Lung (tissue), 12 donors: ENCODE data around the gene ITGB8. TPM values are rescaled to one million over a fixed set of nuclear protein-coding genes. Genes with fewer than 3 reads are reported as not detected.
A peak's percentile ranks its signal among the peaks of the same experiment; 100 is the strongest.

Experiments
- ATAC-seq: fragments of 200-7000 bp; cut with Tn5 transposase; one replicate; pipeline ENCODE4 v1.9.1; 2020; ENCODE audit warnings: moderate number of reproducible peaks; ENCODE audit not compliant: insufficient read depth, low FRiP score
- DNase-seq, 3 donors: peaks; one replicate each; pipeline ENCODE4 v3.0.0-alpha.2; 2013 to 2017
- H3K27ac ChIP-seq, 2 donors: one replicate each; pipeline ENCODE4 v1.5.1; 2013; ENCODE audit warnings: mild to moderate bottlenecking in 2 of 2, moderate library complexity in 2 of 2, control low read depth in 1 of 2, inconsistent platforms in 1 of 2, low read depth in 1 of 2, low read length in 1 of 2
- H3K27me3 ChIP-seq, 3 donors: one replicate each; pipeline ENCODE4 v1.5.1; 2013; ENCODE audit warnings: low read length in 2 of 3; ENCODE audit not compliant: control insufficient read depth in 3 of 3, insufficient read depth in 3 of 3
- H3K36me3 ChIP-seq, 4 donors: one replicate each; pipeline ENCODE4 v1.5.1; 2013; ENCODE audit warnings: low read length in 4 of 4, mild to moderate bottlenecking in 1 of 4, moderate library complexity in 1 of 4; ENCODE audit not compliant: control insufficient read depth in 4 of 4, insufficient read depth in 4 of 4
- H3K4me1 ChIP-seq, 5 donors: one replicate each; pipeline ENCODE4 v1.5.1; 2013; ENCODE audit warnings: low read length in 5 of 5, mild to moderate bottlenecking in 2 of 5, moderate library complexity in 1 of 5; ENCODE audit not compliant: control insufficient read depth in 5 of 5, insufficient read depth in 5 of 5
- H3K4me3 ChIP-seq: one replicate; pipeline ENCODE4 v1.5.1; 2013; ENCODE audit warnings: mild to moderate bottlenecking, control low read depth, moderate library complexity
- H3K9ac ChIP-seq, 2 donors: one replicate each; pipeline ENCODE4 v1.5.1; 2013; ENCODE audit warnings: low read length in 2 of 2, control low read depth in 1 of 2; ENCODE audit not compliant: insufficient read depth in 1 of 2
- H3K9me3 ChIP-seq, 4 donors: one replicate each; pipeline ENCODE4 v1.5.1; 2013; ENCODE audit warnings: low read length in 3 of 4, mild to moderate bottlenecking in 1 of 4, moderate library complexity in 1 of 4; ENCODE audit not compliant: control insufficient read depth in 4 of 4, insufficient read depth in 3 of 4
- CTCF ChIP-seq: IDR thresholded peaks from 2 replicates; pipeline ENCODE4 v1.5.1; 2012; ENCODE audit warnings: mild to moderate bottlenecking; ENCODE audit errors: control extremely low read depth, extremely low read depth
- WGBS, 2 donors: extraction: QIAGEN DNeasy Blood & Tissue Kit; methylation state at CpG; one replicate each; pipeline ENCODE4 v1.1.7; 2013; 5-methylcytosine and 5-hydroxymethylcytosine counted together
- polyA plus RNA-seq, 2 donors: library from polyadenylated mRNA; stranded (reverse); fragments of 200-250 nt; gene quantifications; one replicate each; pipeline ENCODE4 v1.2.1, GENCODE V29; 2013
- total RNA-seq, 2 donors: library from RNA; depleted of rRNA in 1 of 2; stranded (reverse); fragments of >200 nt in 1 of 2; gene quantifications; one replicate each; pipeline ENCODE4 v1.2.1, GENCODE V29; 2014 to 2021
- donor health status: control.
- donor health status: control.
- donor health status: Bipolar disorder and iron deficiency.
- donor health status: healthy.
- donor health status: DM: yes; HTN: yes; CAD: no.

The ITGB8 gene
- total and polyA plus RNA-seq, 4 donors = 1.5 to 29.7 (median 15.2) TPM

- Histone ChIP-seq H3K9ac (no peak overlapping the region), H3K27me3 (no peaks in the 10 kb centered on the region), H3K27ac (no peak overlapping the region), H3K9me3 (no peaks in the 10 kb centered on the region), H3K36me3 (no peaks in the 10 kb centered on the region), H3K4me3 (no peak overlapping the region), H3K4me1 (peaks cover 0 to 4% (median 0%) of the 10 kb centered on the region in 5 donors)
- DNase-seq = no peak
- no peak for TF ChIP-seq CTCF
- no peak for ATAC-seq
- WGBS, 2 donors = 69 to 76% methylated on average over 2 of the region's 2 CpGs
Observed at GRCh38 chr7:20431146-20431545, 100.4 kb downstream of the ITGB8 start.

- Histone ChIP-seq H3K4me3 (no peak overlapping the region), H3K27ac (no peak overlapping the region), H3K36me3 (no peaks in the 10 kb centered on the region), H3K9ac (no peak overlapping the region), H3K9me3 (no peaks in the 10 kb centered on the region), H3K27me3 (no peaks in the 10 kb centered on the region), H3K4me1 (peaks cover 0 to 4% (median 0%) of the 10 kb centered on the region in 5 donors)
- no peak for TF ChIP-seq CTCF
- DNase-seq = no peak
- 85 to 90% methylated on average over 4 of the region's 4 CpGs for WGBS, 2 donors
- ATAC-seq = no peak
Observed at GRCh38 chr7:20432071-20432470, 101.4 kb downstream of the ITGB8 start.

GRCh38 chr7:20435305-20435704, 104.6 kb downstream of the ITGB8 start:
- WGBS, 2 donors = 62 to 85% methylated on average over 3 of the region's 3 CpGs
- TF ChIP-seq CTCF = no peak
- no peaks in the 10 kb centered on the region for H3K9me3 ChIP-seq
- no peaks in the 10 kb centered on the region for H3K36me3 ChIP-seq
- no peaks in the 10 kb centered on the region for H3K27me3 ChIP-seq
- H3K27ac ChIP-seq = no peak overlapping the region
- H3K9ac ChIP-seq = no peak overlapping the region
- H3K4me3 ChIP-seq = no peak overlapping the region
- DNase-seq = no peak
- ATAC-seq = peak; percentile 37
- H3K4me1 ChIP-seq = peaks cover 0 to 4% (median 0%) of the 10 kb centered on the region in 5 donors

GRCh38 chr7:20438248-20438647, 107.5 kb downstream of the ITGB8 start:
- Histone ChIP-seq H3K36me3 (no peaks in the 10 kb centered on the region), H3K27me3 (no peaks in the 10 kb centered on the region), H3K4me3 (no peak overlapping the region), H3K9ac (no peak overlapping the region), H3K4me1 (peaks cover 0 to 4% (median 0%) of the 10 kb centered on the region in 5 donors), H3K9me3 (no peaks in the 10 kb centered on the region), H3K27ac (no peak overlapping the region)
- ATAC-seq (no peak), DNase-seq (no peak)
- no peak for TF ChIP-seq CTCF
